WI38 (cell line): ENCODE results near the gene B4GALT6.
"Not testable (repeated sequence)": the region's sequence is repeated elsewhere in the genome, so short reads cannot be mapped to it uniquely, and the experiment has no call there.

Experiments used
- H3K4me3 ChIP-seq: 2 replicates; pipeline ENCODE4 v1.5.1; 2011; ENCODE audit warnings: low read depth, mild to moderate bottlenecking, control low read depth, low read length
- CTCF ChIP-seq: IDR thresholded peaks from 2 replicates; pipeline ENCODE4 v1.5.1; 2012; ENCODE audit warnings: low read depth, mild to moderate bottlenecking, control low read depth, low read length

B4GALT6 gene, protein sequence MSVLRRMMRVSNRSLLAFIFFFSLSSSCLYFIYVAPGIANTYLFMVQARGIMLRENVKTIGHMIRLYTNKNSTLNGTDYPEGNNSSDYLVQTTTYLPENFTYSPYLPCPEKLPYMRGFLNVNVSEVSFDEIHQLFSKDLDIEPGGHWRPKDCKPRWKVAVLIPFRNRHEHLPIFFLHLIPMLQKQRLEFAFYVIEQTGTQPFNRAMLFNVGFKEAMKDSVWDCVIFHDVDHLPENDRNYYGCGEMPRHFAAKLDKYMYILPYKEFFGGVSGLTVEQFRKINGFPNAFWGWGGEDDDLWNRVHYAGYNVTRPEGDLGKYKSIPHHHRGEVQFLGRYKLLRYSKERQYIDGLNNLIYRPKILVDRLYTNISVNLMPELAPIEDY

DNA sequence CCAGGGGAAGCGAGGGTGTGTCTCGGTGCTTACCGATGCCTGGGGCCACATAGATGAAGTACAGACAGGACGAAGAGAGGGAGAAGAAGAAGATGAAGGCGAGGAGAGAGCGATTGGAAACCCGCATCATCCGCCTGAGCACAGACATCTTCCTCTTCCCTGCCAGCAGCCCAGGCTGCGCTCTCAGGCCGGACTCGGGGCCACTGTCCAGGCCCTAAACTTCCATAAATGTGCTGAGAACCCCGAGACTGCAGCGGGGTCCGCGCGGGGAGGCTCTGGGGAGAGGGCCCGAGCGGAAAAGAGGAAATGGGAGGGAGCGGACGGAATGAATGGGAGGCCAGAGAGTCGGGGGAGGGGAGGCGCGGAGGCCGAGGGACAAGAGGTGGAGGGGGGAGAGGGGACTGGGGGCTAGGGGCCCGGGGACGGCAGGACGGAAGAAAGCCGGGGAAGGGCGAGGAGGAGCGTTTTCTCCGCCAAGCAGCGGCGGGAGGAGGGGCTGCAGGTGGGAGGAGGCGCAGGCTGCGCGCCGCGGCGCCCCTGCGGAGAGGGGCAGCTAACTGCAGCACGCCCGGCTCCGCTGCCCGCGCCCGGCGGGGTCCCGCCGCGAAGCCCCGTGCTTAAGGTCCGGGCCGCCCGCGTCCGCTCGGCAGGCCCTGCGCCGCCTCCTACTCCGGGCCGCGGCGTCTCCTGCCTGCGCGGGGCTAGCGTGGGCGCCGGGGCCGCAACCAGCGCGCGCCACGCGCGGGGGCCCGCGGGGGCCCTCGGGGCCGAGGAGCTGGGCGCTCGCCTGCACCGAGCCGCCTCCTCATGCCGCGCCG, at the start of gene B4GALT6:
Gene B4GALT6 (minus strand): TSS at position 303 of the 818 bp plus-strand sequence. CDS start 155 bp downstream, at position 148.
- H3K4me3 ChIP-seq: no peak within 1 kb of the TSS
- TF ChIP-seq CTCF: no peak

- no peak overlapping the region for H3K4me3 ChIP-seq
- no peak for TF ChIP-seq CTCF
These were observed 47.2 kb upstream of the B4GALT6 start for GRCh38 chr18:31731628-31732027.

- not testable (repeated sequence) for H3K4me3 ChIP-seq
These were observed 44.8 kb upstream of the B4GALT6 start for GRCh38 chr18:31729196-31729595.

- TF ChIP-seq CTCF: no peak
- no peak overlapping the region for H3K4me3 ChIP-seq
These were observed 39.8 kb upstream of the B4GALT6 start for GRCh38 chr18:31723990-31724711.

- TF ChIP-seq CTCF: no peak
- H3K4me3 ChIP-seq: no peak overlapping the region
These were observed 39.2 kb upstream of the B4GALT6 start for GRCh38 chr18:31723639-31723989.

DNA sequence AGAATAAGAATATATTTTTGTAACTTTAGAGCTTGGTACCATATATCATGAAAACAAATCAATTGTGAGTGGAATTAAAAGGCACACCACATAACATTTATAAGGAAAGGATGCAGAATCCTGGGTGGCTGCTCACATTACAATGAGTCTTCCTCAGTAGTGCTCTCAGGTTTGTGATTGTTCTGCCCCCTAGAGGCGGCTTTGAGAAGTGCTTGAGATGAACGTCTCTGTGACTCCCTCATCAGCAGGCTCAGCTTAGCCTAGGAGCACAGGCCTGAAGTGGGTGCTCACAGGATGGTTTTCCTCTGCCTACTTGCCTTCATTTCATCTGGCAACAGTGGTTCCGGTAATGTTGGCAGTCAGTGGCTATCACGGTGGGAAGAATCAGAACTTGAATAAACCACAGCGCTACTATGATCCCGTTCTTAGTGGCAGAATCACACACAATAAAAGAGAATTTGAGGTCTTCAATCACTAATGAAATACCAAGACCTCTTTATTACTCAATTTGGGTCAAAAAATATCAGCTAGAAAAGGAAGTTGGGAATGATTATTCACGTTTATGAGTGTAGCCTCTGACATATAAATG, 38.1 kb upstream of the B4GALT6 start:
- no peak overlapping the region for H3K4me3 ChIP-seq
- peak; percentile 55 for TF ChIP-seq CTCF

GRCh38 chr18:31721601-31722000, 37.2 kb upstream of the B4GALT6 start:
- H3K4me3 ChIP-seq: no peak overlapping the region
- no peak for TF ChIP-seq CTCF
